K562 (cell line): ENCODE measurements around the gene CELA3A. TPM values are rescaled to one million over a fixed set of nuclear protein-coding genes. Genes with fewer than 3 reads are reported as not detected.
A peak's percentile ranks its signal among the peaks of the same experiment; 100 is the strongest.

Source experiments
- BCOR ChIP-seq: fragments of 450-650 bp; IDR thresholded peaks from 2 replicates; pipeline ENCODE4 v1.6.1; 2016
- CREB3 ChIP-seq: fragments of 450-650 bp; conservative IDR thresholded peaks from 2 replicates; pipeline ENCODE4 v1.6.1; 2016; ENCODE audit warnings: missing genetic modification characterization, low read depth, mild to moderate bottlenecking, missing compliant biosample characterization, moderate library complexity
- PKNOX1 ChIP-seq: fragments of 450-650 bp; IDR thresholded peaks from 2 replicates; pipeline ENCODE4 v1.6.1; 2016
- TARDBP ChIP-seq: fragments of 450-650 bp; IDR thresholded peaks from 2 replicates; pipeline ENCODE4 v1.6.1; 2016
- ZBTB9 ChIP-seq: fragments of 450-650 bp; formaldehyde crosslinking; IDR thresholded peaks from 2 replicates; pipeline ENCODE4 v1.4.0; 2020; ENCODE audit warnings: mild to moderate bottlenecking, moderate library complexity
- polyA plus RNA-seq, 8 experiments: library from polyadenylated mRNA; depleted of rRNA in 4 of 8; stranded (reverse) in 5 of 8; unstranded in 3 of 8; fragments of >200 nt; fragmentation: Nextera tagmentation in 2 of 8; fragmentation: Illumina TruSeq in 1 of 8; extraction: Ambion mirVana in 2 of 8; extraction: Trizol in 1 of 8; gene quantifications; 2 replicates each; pipeline versions ENCODE4 v1.2.1 to v1.2.3, GENCODE V29; 2011 to 2014; ENCODE audit warnings: inconsistent platforms in 1 of 8, missing spikeins in 1 of 8
- total RNA-seq, 7 experiments: library from RNA; depleted of rRNA in 6 of 7; stranded (reverse); fragments of >200 nt in 6 of 7; fragmentation: Illumina TruSeq in 2 of 7; extraction: Trizol in 2 of 7; gene quantifications; 2 replicates each; pipeline versions ENCODE4 v1.2.1 to v1.2.3, GENCODE V29; 2011 to 2021; ENCODE audit warnings: low replicate concordance in 1 of 7
- TF ChIP-seq, protein P1 (sequence below): fragments of 250-450 bp; sonication (Bioruptor Pico); IDR thresholded peaks from 2 replicates; pipeline ENCODE4 v1.8.0; 2022; ENCODE audit warnings: moderate library complexity, mild to moderate bottlenecking, inconsistent platforms

Gene CELA3A
- total and polyA plus RNA-seq, 9 of the 15 experiments (the other 6 are each of a cell fraction or from before 2014, with no cell fraction given): 5.4 TPM; not detected in 8

- peak; percentile 88 for TF ChIP-seq PKNOX1
- TF ChIP-seq CREB3: 0 out of 2 replicates have a peak, but pooled peaks have one; percentile 42
- no peak for TF ChIP-seq TARDBP
- TF ChIP-seq, protein P1, sequence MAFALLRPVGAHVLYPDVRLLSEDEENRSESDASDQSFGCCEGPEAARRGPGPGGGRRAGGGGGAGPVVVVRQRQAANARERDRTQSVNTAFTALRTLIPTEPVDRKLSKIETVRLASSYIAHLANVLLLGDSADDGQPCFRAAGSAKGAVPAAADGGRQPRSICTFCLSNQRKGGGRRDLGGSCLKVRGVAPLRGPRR: no peak
- peak; percentile 73 for TF ChIP-seq BCOR
- no peak for TF ChIP-seq ZBTB9 (CRISPR knock-in tag)
Measured at GRCh38 chr1:22024485-22025367, 23.3 kb downstream of the CELA3A start (continued).
